HG03354 (cell line): ENCODE data around the gene THBS4.
"Not testable (repeated sequence)": the region's sequence is repeated elsewhere in the genome, so short reads cannot be mapped to it uniquely, and the experiment has no call there.

Experiments
- ATAC-seq: cut with Tn5 transposase; IDR thresholded peaks from one replicate; pipeline ENCODE4 v1.9.1; 2021; ENCODE audit warnings: mild to moderate bottlenecking; ENCODE audit not compliant: unreplicated experiment, poor library complexity, severe bottlenecking

THBS4 gene

DNA sequence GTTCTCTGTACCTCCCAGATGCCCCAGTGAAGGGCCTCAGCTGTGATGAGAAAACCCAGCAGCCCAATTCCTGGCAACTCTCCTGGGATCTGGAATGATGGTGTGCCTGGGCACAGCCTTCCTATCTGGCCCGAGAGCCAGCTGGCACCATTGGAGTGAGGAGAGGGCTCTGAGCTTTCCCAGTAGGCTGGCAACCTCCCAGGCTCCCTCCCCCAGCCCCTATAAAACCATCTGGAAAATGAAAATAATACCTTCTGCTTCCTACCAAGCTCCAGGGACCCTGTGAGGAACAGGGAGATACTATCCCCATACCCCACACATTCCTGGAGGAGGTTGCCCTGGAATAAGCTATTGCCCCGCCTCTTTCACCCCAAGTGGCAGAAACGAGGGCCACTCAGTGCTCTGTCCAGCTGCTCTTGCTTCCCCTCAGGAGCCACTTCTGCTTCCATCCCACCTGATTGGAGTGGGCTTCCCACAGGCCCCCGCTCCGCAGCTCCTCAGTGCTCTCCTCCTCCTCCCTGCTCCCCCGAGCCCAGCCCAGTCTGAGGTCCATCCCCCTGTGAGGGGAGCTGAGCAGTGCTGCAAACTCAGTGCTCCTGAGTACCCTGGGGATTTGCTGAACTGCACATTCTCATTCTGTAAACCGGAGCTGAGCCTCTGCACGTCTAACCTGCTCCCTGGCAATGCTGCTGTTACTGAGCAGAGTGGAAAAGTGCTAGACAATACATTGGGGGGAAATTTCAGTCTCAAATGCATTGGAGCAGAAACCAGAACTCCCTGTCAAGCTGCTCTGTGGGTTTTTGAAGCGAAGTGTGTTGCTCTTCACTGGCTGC, 74.7 kb downstream of the THBS4 start:
- ATAC-seq = no peak

DNA sequence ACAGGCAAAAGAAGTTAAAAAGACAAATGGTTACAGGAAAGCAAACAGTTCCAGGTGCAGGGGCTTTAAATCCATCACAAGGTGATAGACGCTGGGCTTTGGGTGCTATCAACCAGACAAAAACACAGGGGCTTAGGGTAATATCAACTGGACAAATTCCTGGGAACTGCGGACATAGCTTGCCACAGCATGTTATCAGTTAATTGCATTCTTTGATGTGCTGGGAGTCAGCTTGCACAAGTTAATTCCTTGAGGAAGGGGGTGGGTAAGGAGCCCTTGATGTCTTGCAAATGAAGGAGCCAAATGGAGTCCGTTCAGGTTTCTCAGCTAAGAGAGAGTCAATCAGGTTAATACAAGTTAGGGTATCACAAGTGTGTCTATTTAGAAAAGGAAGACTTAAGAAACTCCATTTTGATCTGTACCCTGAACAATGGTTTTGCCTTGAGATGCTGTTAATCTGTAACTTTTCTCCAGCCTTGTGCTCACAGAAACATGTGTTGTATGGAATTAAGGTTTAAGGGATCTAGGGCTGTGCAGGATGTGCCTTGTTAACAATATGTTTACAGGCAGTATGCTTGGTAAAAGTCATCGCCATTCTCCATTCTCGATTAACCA, 76.3 kb downstream of the THBS4 start:
- not testable (repeated sequence) for ATAC-seq

DNA sequence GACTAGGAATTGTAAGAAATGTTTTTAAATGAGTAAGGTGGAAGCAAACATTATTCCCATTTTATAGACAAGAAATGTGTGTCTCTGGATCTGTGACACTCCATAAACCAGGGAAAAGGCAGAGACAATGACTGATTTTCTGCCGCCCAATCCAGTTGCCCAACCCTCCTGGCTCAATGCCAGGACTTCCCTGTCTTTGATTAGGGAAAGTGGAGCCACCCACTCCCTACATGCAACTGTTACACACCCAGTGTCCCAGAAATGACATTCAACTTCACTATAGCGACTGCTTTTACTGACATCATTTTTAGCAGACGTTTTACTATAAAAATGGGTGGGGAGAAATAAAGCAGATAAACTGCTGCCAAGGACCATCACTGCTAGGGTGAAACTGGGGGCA, 79.7 kb downstream of the THBS4 start:
- ATAC-seq = no peak

DNA sequence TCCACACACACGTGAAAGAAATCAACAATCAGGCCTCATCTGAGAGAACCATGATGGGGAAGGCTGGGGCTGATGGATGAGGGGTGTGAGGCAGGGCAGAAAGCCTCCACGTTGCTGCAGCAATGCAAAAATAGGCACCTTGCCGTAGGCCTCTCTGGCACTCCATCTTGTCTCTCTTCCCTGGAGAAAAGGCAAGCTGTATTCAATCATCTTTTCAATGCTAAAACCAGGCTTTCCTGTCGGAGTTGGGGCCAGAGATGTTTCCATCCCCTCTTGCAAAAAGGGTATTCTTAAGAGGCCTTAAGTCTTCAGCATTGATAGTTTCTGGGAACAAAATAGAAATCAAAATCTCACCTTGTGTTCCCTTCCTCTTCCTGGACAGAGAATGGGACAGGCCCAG, 80.9 kb downstream of the THBS4 start:
- no peak for ATAC-seq

DNA sequence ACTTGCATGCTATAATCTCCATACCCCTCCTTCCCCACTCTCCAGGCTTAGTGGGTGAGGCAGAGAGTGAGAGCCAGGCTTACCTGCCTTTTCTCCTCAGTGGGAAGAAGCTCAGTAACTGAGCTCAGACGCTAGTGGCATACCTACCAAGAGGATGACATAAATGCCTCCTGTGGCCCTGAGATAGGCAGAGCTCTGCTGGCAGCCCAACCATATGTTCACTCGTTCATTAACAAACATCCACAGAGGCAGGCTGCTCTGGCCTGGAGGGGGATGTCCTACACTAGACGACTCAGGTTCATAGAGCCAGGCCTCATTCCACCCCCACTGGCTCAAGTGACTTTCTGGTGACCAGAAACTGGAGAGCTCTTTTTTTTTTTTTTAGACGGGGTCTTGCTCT, 81.3 kb downstream of the THBS4 start:
- no peak for ATAC-seq

DNA sequence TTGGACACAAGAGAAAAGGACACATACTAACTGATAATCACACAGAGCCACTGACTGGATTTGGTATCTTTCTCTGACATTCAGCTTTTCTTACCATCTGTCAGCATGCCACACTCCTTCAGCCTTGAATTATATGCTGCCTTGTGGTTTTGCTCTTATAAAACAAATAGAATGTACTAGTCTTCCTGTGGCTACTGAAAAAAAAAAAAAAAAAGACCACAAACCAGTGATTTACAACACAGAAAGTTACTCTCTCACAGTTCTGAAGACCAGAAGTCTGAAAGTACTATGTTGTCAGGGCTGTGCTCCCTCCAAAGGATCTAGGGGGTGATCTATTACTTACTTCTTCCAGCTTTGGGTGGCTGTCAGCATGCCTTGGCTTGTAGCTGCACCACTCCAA, 82.3 kb downstream of the THBS4 start:
- no peak for ATAC-seq

DNA sequence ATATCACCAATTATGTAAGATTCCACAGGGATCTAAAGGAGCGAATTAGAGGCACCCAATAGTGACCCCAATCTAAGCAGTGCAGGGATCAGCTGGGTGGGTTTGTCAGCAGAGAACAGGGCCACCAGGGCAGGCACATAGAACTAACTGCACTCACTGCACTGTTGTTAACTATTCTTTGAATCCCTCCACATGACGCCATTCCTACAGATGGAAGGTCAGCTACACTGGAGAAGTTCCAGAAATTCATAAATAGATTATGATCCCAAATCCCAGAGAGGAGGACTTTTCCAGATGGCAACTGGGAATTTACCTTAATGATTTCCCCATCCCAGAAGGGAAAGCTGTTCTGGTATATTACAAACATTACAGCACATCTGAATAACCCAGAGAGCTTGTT, 84.2 kb downstream of the THBS4 start:
- no peak for ATAC-seq

DNA sequence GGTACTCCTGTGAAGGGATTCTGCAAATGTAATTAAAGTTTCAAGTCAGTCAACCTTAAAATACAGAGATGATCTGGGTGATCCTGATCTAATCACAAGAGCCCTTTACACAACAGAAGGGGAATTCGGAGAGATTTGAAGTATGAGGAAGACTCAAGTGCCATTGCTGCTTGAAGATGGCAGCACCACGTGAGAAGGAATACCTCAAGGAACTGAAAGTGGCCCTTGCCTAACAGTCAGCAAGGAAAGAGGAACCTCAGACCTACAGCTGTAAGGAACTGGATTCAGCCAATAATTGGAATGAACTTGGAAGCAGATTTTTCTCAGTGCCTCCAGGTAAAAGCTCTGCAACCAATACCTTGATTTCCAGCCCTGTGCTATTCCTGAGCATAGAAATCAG, 87.4 kb downstream of the THBS4 start:
- no peak for ATAC-seq

DNA sequence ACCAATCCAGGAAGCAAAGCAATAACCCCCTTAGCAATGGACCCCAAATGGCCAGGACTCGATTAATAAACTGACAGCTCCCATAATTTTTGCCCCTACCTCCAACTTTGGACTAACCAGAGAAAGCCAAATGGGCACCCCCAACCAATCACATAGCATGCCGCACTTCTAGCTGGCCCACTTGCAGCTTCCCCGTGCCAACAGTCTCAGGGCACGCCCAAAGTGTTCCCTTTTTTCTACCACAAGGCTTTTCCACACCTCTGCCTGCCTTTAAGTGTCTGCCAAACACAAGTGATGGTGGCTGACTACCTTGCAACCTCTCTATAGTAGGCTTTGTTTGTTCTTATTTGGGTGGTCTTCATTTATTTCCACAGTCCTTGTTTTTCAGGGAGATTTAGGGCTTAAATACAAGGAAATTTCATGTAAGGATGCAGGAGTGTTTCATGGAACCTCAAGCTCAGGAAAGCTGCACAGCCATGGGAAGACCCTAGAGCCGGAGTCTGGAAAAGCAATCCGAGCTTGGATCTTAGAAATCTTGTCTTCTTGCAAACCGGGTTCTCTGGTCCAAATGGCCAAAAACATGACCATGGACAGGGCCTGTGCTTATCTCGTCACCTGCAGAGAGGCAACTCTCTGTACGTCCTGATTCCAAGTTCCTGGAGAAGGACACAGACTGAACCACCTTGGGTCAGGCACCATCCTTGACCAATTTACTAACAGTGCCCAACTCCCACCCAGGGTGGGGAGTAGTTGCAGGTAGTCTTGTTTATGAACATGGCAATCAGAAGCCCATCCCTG, 89.2 kb downstream of the THBS4 start:
- no peak for ATAC-seq

DNA sequence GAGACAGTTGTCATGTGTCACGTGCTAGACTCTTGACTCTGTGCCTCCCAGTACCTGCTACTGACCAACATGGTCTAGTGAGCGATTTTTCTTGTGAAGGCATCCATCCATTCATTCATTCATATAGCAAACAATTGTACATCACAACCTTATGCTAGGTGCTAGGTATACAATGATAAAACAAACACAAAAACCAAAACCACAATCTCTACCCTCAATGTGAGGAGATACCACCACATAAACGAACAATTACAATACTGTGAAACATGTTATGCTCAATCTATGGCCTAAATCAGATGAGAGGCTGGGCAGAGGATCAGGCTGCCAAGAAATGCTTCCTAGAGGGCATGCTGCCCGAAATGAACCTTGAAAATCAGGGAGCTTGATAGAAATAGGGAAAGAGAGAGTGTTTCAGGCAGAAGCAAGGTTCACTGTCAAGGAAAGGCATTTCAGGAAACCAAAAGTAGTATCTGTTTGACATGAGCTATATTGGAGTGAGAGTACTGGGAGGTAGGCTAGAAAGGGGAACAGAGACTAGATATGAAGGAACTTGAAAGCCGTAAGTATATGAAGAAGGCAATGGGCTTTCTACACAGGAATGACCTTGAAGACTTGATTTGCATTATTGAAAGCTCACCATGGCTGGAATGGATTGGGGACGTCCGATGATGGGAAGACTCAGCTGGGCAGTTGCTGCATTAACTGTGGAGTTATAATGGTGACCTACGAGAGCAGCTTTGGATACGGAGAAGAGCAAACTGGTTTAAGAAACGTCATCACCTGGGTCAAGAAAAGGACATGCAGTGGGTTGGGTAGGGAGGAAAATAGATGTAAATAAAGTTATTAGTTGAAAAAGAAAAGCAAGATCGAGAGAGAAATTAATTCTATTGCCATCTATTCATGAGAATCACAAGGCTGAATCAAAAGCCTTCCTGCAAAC, 90.1 kb downstream of the THBS4 start:
- ATAC-seq = peak; percentile 82

DNA sequence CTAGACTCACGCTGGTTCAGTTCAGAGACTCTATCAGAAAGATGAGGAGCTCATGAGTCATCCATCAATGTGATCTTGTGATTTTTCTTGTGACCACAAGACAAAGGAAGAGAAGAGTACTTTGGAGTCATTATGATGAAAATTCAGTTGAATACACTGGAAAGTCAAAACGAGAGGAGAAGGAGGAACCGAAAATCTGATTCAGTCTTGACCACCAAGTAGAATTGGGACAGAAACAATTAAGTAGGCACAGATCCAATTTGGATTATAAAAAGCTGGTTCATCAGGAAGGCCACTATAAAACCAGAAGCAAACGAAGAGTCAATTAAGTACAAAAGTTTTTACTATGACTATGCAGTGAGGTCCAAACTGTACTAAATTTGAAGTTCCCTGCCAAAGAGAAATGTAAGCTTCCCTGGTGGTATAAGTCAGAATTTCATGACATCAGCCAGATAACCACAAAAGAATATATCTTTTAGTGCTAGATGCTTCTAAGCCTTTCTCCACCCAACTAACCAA, 90.9 kb downstream of the THBS4 start:
- peak; percentile 65 for ATAC-seq

DNA sequence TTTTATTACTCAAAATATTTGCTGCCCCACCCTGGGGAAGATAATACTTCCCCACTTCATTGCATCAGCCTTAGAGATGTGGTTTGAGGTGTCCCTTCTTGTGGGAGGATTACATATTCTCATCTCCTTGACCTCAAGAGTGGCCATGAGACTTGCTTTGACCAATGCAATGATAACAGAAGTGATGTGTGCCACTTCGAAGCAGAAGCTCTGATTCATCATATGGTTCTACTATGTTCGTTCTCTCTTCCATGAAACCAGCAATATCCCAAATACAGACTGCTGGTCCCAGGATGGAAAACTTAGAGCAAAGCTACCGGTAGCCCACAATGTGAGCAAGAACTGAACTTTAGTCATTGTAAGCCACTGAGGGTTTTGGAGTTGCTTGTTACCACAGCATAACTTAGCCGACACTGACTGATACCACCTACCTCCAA, 92.0 kb downstream of the THBS4 start:
- no peak for ATAC-seq

DNA sequence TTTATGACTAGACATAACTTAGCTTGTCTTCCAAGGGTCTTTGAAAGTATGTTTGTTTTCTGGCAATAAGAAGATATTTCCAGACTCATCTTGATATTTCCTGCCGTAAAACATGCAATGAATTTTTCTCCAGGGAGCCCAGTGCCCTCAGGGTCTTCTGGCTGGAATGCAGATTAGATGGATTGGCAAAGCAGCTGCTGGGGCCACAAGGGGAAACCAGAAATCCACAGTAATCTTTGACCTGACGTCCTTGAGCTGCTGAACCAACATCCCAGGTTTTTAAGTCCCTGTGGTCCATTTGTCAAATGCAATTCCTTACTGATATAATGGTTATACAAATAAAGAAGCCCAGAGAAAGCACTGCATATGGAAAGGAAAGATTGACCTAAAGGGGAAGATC, 93.0 kb downstream of the THBS4 start:
- ATAC-seq = no peak

DNA sequence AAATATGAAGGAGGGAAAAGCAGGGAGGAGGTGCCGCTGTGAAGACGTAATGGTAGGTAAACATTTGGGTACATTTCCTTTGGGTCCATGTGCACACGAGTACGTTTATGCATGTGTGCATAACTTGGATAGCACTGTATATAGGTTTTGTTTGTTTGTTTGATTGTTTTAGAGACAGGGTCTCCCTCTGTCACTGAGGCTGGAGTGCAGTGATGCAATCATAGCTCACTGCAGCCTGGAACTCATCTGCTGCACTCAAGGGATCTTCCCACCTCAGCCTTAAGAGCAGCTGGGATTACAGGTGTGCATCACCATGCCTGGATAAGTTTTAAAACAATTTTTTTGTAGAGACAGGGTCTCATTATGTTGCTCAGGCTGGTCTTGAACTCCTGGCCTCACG, 94.0 kb downstream of the THBS4 start:
- ATAC-seq = no peak
